ENCODE measurements around the gene ZNRF2.

Gene ZNRF2

GRCh38 chr7:30252885-30253795 is 31.3 kb upstream of the ZNRF2 start:
- H3K23ac ChIP-seq (ENCODE audit: low read depth, low read length, poor library complexity), result no peak overlapping the region
- H2BK15ac ChIP-seq (ENCODE audit: low read length), result no peak overlapping the region
- no peak overlapping the region for H3K4me2 ChIP-seq (ENCODE audit: insufficient read depth, low read length, poor library complexity, severe bottlenecking)
- no peak overlapping the region for H4K8ac ChIP-seq (ENCODE audit: low read depth, low read length)
- H3K4ac ChIP-seq (ENCODE audit: low read length), result no peak overlapping the region
- no peak overlapping the region for H3K27ac ChIP-seq (replicated peaks; ENCODE audit: low read length)
- H2BK5ac ChIP-seq (ENCODE audit: low read length), result no peak overlapping the region
- H2AFZ ChIP-seq (ENCODE audit: low read length), result no peak overlapping the region
- no peak overlapping the region for H3K14ac ChIP-seq (ENCODE audit: low read length)
- no peaks in the 10 kb centered on the region for H3K9me3 ChIP-seq (replicated peaks in 1 of 2; ENCODE audit: control insufficient read depth in 2 of 2, insufficient read depth in 1 of 2, low read depth in 1 of 2, low read length in 2 of 2)
- no peaks in the 10 kb centered on the region for H3K79me1 ChIP-seq (ENCODE audit: low read depth, low read length)
- H3K36me3 ChIP-seq (replicated peaks in 1 of 2; ENCODE audit: control insufficient read depth in 2 of 2, insufficient read depth in 2 of 2, low read length in 2 of 2), result no peaks in the 10 kb centered on the region
- no peaks in the 10 kb centered on the region for H3K4me1 ChIP-seq (ENCODE audit: control insufficient read depth in 2 of 2, insufficient read depth in 1 of 2, low read depth in 1 of 2, low read length in 2 of 2)
- no peak overlapping the region for H3K18ac ChIP-seq (ENCODE audit: low read length)
- no peak overlapping the region for H3K9ac ChIP-seq (ENCODE audit: low read depth, low read length, poor library complexity)
- no peak for DNase-seq (ENCODE audit: low spot score)
- no peak overlapping the region for H3K4me3 ChIP-seq (ENCODE audit: low read length in 2 of 2)
- no peak overlapping the region for H2BK12ac ChIP-seq (ENCODE audit: low read length)
- no peak overlapping the region for H2AK5ac ChIP-seq (ENCODE audit: low read depth, low read length)
- WGBS, 2 donors (ENCODE audit: extremely low coverage in 2 of 2, insufficient read length in 2 of 2, insufficient replicate concordance in 1 of 2), result no CpG with 5 or more reads among the region's 7 CpGs
- H2BK120ac ChIP-seq (ENCODE audit: low read depth, low read length), result no peak overlapping the region
- peaks cover 0 to 2% (median 0%) of the 10 kb centered on the region in 3 experiments for H3K27me3 ChIP-seq (ENCODE audit: control insufficient read depth in 3 of 3, insufficient read depth in 3 of 3, low read depth in 1 of 3, low read length in 3 of 3)
- H4K91ac ChIP-seq (ENCODE audit: low read depth, low read length, poor library complexity), result no peak overlapping the region

GRCh38 chr7:30253796-30254165 is 30.6 kb upstream of the ZNRF2 start:
- Histone ChIP-seq H2BK12ac (ENCODE audit: low read length) (no peak overlapping the region), H3K36me3 (replicated peaks in 1 of 2; ENCODE audit: control insufficient read depth in 2 of 2, insufficient read depth in 2 of 2, low read length in 2 of 2) (no peaks in the 10 kb centered on the region), H3K79me1 (ENCODE audit: low read depth, low read length) (no peaks in the 10 kb centered on the region), H3K9me3 (replicated peaks in 1 of 2; ENCODE audit: control insufficient read depth in 2 of 2, insufficient read depth in 1 of 2, low read depth in 1 of 2, low read length in 2 of 2) (no peaks in the 10 kb centered on the region), H3K14ac (ENCODE audit: low read length) (no peak overlapping the region), H3K9ac (ENCODE audit: low read depth, low read length, poor library complexity) (no peak overlapping the region), H3K18ac (ENCODE audit: low read length) (no peak overlapping the region), H3K23ac (ENCODE audit: low read depth, low read length, poor library complexity) (no peak overlapping the region), H3K4ac (ENCODE audit: low read length) (no peak overlapping the region), H2BK15ac (ENCODE audit: low read length) (no peak overlapping the region), H4K91ac (ENCODE audit: low read depth, low read length, poor library complexity) (no peak overlapping the region), H2BK5ac (ENCODE audit: low read length) (no peak overlapping the region), H4K8ac (ENCODE audit: low read depth, low read length) (no peak overlapping the region), H2BK120ac (ENCODE audit: low read depth, low read length) (no peak overlapping the region), H2AFZ (ENCODE audit: low read length) (no peak overlapping the region), H2AK5ac (ENCODE audit: low read depth, low read length) (no peak overlapping the region), H3K4me1 (ENCODE audit: control insufficient read depth in 2 of 2, insufficient read depth in 1 of 2, low read depth in 1 of 2, low read length in 2 of 2) (no peaks in the 10 kb centered on the region), H3K4me3 (ENCODE audit: low read length in 2 of 2) (no peak overlapping the region), H3K4me2 (ENCODE audit: insufficient read depth, low read length, poor library complexity, severe bottlenecking) (no peak overlapping the region), H3K27me3 (ENCODE audit: control insufficient read depth in 3 of 3, insufficient read depth in 3 of 3, low read depth in 1 of 3, low read length in 3 of 3) (peaks cover 0 to 2% (median 0%) of the 10 kb centered on the region in 3 experiments), H3K27ac (replicated peaks; ENCODE audit: low read length) (no peak overlapping the region)
- no CpG with 5 or more reads among the region's 3 CpGs for WGBS, 2 donors (ENCODE audit: extremely low coverage in 2 of 2, insufficient read length in 2 of 2, insufficient replicate concordance in 1 of 2)
- no peak for DNase-seq (ENCODE audit: low spot score)

GRCh38 chr7:30254248-30254647 is 30.1 kb upstream of the ZNRF2 start:
- Histone ChIP-seq H3K18ac (ENCODE audit: low read length) (no peak overlapping the region), H3K4ac (ENCODE audit: low read length) (no peak overlapping the region), H3K27me3 (ENCODE audit: control insufficient read depth in 3 of 3, insufficient read depth in 3 of 3, low read depth in 1 of 3, low read length in 3 of 3) (peaks cover 0 to 2% (median 0%) of the 10 kb centered on the region in 3 experiments), H2BK5ac (ENCODE audit: low read length) (no peak overlapping the region), H2AK5ac (ENCODE audit: low read depth, low read length) (no peak overlapping the region), H3K36me3 (replicated peaks in 1 of 2; ENCODE audit: control insufficient read depth in 2 of 2, insufficient read depth in 2 of 2, low read length in 2 of 2) (no peaks in the 10 kb centered on the region), H3K9me3 (replicated peaks in 1 of 2; ENCODE audit: control insufficient read depth in 2 of 2, insufficient read depth in 1 of 2, low read depth in 1 of 2, low read length in 2 of 2) (no peaks in the 10 kb centered on the region), H3K79me1 (ENCODE audit: low read depth, low read length) (no peaks in the 10 kb centered on the region), H3K14ac (ENCODE audit: low read length) (no peak overlapping the region), H4K8ac (ENCODE audit: low read depth, low read length) (no peak overlapping the region), H3K4me1 (ENCODE audit: control insufficient read depth in 2 of 2, insufficient read depth in 1 of 2, low read depth in 1 of 2, low read length in 2 of 2) (no peaks in the 10 kb centered on the region), H2BK15ac (ENCODE audit: low read length) (no peak overlapping the region), H2BK120ac (ENCODE audit: low read depth, low read length) (no peak overlapping the region), H4K91ac (ENCODE audit: low read depth, low read length, poor library complexity) (no peak overlapping the region), H3K4me3 (ENCODE audit: low read length in 2 of 2) (no peak overlapping the region), H3K27ac (replicated peaks; ENCODE audit: low read length) (no peak overlapping the region), H2AFZ (ENCODE audit: low read length) (no peak overlapping the region), H2BK12ac (ENCODE audit: low read length) (no peak overlapping the region), H3K23ac (ENCODE audit: low read depth, low read length, poor library complexity) (no peak overlapping the region), H3K4me2 (ENCODE audit: insufficient read depth, low read length, poor library complexity, severe bottlenecking) (no peak overlapping the region), H3K9ac (ENCODE audit: low read depth, low read length, poor library complexity) (no peak overlapping the region)
- WGBS, 2 donors (ENCODE audit: extremely low coverage in 2 of 2, insufficient read length in 2 of 2, insufficient replicate concordance in 1 of 2), result no CpG with 5 or more reads among the region's 5 CpGs
- no peak for DNase-seq (ENCODE audit: low spot score)

- Histone ChIP-seq H3K18ac (ENCODE audit: low read length) (no peak overlapping the region), H3K4me2 (ENCODE audit: insufficient read depth, low read length, poor library complexity, severe bottlenecking) (no peak overlapping the region), H2BK5ac (ENCODE audit: low read length) (no peak overlapping the region), H3K9ac (ENCODE audit: low read depth, low read length, poor library complexity) (no peak overlapping the region), H3K27ac (replicated peaks; ENCODE audit: low read length) (no peak overlapping the region), H2BK120ac (ENCODE audit: low read depth, low read length) (no peak overlapping the region), H3K9me3 (replicated peaks in 1 of 2; ENCODE audit: control insufficient read depth in 2 of 2, insufficient read depth in 1 of 2, low read depth in 1 of 2, low read length in 2 of 2) (no peaks in the 10 kb centered on the region), H4K8ac (ENCODE audit: low read depth, low read length) (no peak overlapping the region), H3K4me3 (ENCODE audit: low read length in 2 of 2) (no peak overlapping the region), H3K4ac (ENCODE audit: low read length) (no peak overlapping the region), H4K91ac (ENCODE audit: low read depth, low read length, poor library complexity) (no peak overlapping the region), H3K79me1 (ENCODE audit: low read depth, low read length) (no peaks in the 10 kb centered on the region), H3K23ac (ENCODE audit: low read depth, low read length, poor library complexity) (no peak overlapping the region), H3K14ac (ENCODE audit: low read length) (no peak overlapping the region), H2BK12ac (ENCODE audit: low read length) (no peak overlapping the region), H2AK5ac (ENCODE audit: low read depth, low read length) (no peak overlapping the region), H3K36me3 (replicated peaks in 1 of 2; ENCODE audit: control insufficient read depth in 2 of 2, insufficient read depth in 2 of 2, low read length in 2 of 2) (no peaks in the 10 kb centered on the region), H2AFZ (ENCODE audit: low read length) (no peak overlapping the region), H2BK15ac (ENCODE audit: low read length) (no peak overlapping the region), H3K4me1 (ENCODE audit: control insufficient read depth in 2 of 2, insufficient read depth in 1 of 2, low read depth in 1 of 2, low read length in 2 of 2) (no peaks in the 10 kb centered on the region), H3K27me3 (ENCODE audit: control insufficient read depth in 3 of 3, insufficient read depth in 3 of 3, low read depth in 1 of 3, low read length in 3 of 3) (peaks cover 0 to 2% (median 0%) of the 10 kb centered on the region in 3 experiments)
- no peak for DNase-seq (ENCODE audit: low spot score)
- no CpG with 5 or more reads among the region's 4 CpGs for WGBS, 2 donors (ENCODE audit: extremely low coverage in 2 of 2, insufficient read length in 2 of 2, insufficient replicate concordance in 1 of 2)
Observed at GRCh38 chr7:30254717-30255063, 29.7 kb upstream of the ZNRF2 start.
